H1 (cell line): Measurements from ENCODE around the gene MTIF2. TPM values are rescaled to one million over a fixed set of nuclear protein-coding genes. Genes with fewer than 3 reads are reported as not detected.

Experiments used
- CTCF ChIA-PET: fragments of 300-600 bp; sonication (Branson Sonifier 250); formaldehyde crosslinking; loops from one replicate; lab custom pipeline; 2021; ENCODE audit not compliant: partially characterized antibody; lab: Charles Lee
- POLR2A ChIA-PET: fragments of 300-600 bp; sonication (Branson Sonifier 250); formaldehyde crosslinking; loops from one replicate; lab custom pipeline; 2021; ENCODE audit warnings: inconsistent platforms; ENCODE audit not compliant: partially characterized antibody; lab: Charles Lee
- DNase-seq, 2 experiments: peaks; one replicate each; pipeline versions ENCODE4 v3.0.0 to v3.0.0-alpha.2; 2010 to 2022; ENCODE audit warnings: low spot score in 2 of 2, low read depth in 1 of 2, mixed read lengths in 1 of 2
- FAIRE-seq: peaks from 2 replicates; lab custom pipeline; 2011; peaks lifted over from hg19 to GRCh38; lab: Jason Lieb, UNC
- H2AFZ ChIP-seq: 2 replicates; pipeline ENCODE4 v1.8.1; 2012; ENCODE audit warnings: low read length, inconsistent platforms
- H2AK5ac ChIP-seq: 2 replicates; pipeline ENCODE4 v1.6.1; 2013; ENCODE audit warnings: low read depth, low read length
- H2BK120ac ChIP-seq: replicated peaks from 2 replicates; pipeline ENCODE3; 2013; ENCODE audit warnings: low read depth, low read length, inconsistent platforms
- H2BK12ac ChIP-seq: 2 replicates; pipeline ENCODE4 v1.6.1; 2013; ENCODE audit warnings: low read depth, low read length
- H2BK15ac ChIP-seq: 2 replicates; pipeline ENCODE4 v1.6.1; 2013; ENCODE audit warnings: low read length
- H2BK20ac ChIP-seq: 2 replicates; pipeline ENCODE4 v1.6.1; 2013; ENCODE audit warnings: low read length
- H2BK5ac ChIP-seq: 2 replicates; pipeline ENCODE4 v1.6.1; 2013; ENCODE audit warnings: low read depth, low read length
- H3K14ac ChIP-seq: 2 replicates; pipeline ENCODE4 v1.6.1; 2013; ENCODE audit warnings: inconsistent platforms; ENCODE audit not compliant: insufficient read length
- H3K18ac ChIP-seq: 2 replicates; pipeline ENCODE4 v1.6.1; 2013; ENCODE audit warnings: low read length; ENCODE audit errors: extremely low read depth
- H3K23ac ChIP-seq: 2 replicates; pipeline ENCODE4 v1.6.1; 2013; ENCODE audit warnings: inconsistent platforms; ENCODE audit not compliant: insufficient read length
- H3K23me2 ChIP-seq: 2 replicates; pipeline ENCODE4 v1.6.1; 2013; ENCODE audit warnings: low read depth, low read length
- H3K27ac ChIP-seq: 2 replicates; pipeline ENCODE4 v1.6.1; 2011; ENCODE audit warnings: low read depth, low read length, inconsistent platforms
- H3K27me3 ChIP-seq, 4 experiments: replicated peaks in 1 of 4; 1 replicate in 1 of 4; 2 replicates in 3 of 4; pipeline versions ENCODE4 v1.6.1 to v1.8.1; 2011 to 2013; ENCODE audit warnings: low read length in 3 of 4, mild to moderate bottlenecking in 3 of 4, inconsistent platforms in 2 of 4, mixed read lengths in 2 of 4, moderate library complexity in 1 of 4; ENCODE audit not compliant: control insufficient read depth in 3 of 4, insufficient read depth in 3 of 4; ENCODE audit errors: extremely low read depth in 1 of 4
- H3K36me3 ChIP-seq, 4 experiments: 2 replicates each; pipeline versions ENCODE4 v1.6.1 to v1.8.1; 2011 to 2013; ENCODE audit warnings: mild to moderate bottlenecking in 4 of 4, low read length in 3 of 4, moderate library complexity in 2 of 4, control low read depth in 1 of 4, inconsistent platforms in 1 of 4; ENCODE audit not compliant: insufficient read depth in 4 of 4, control insufficient read depth in 2 of 4
- H3K4ac ChIP-seq: replicated peaks from 2 replicates; pipeline ENCODE3; 2013; ENCODE audit warnings: low read length, low read depth, mixed read lengths, inconsistent platforms; ENCODE audit not compliant: insufficient read length
- H3K4me1 ChIP-seq, 4 experiments: replicated peaks in 1 of 4; 1 replicate in 1 of 4; 2 replicates in 3 of 4; pipeline versions ENCODE4 v1.6.1 to v1.8.1; 2011 to 2013; ENCODE audit warnings: low read length in 3 of 4, inconsistent platforms in 2 of 4, mixed read lengths in 1 of 4; ENCODE audit not compliant: insufficient read depth in 4 of 4, control insufficient read depth in 3 of 4
- H3K4me2 ChIP-seq, 2 experiments: 2 replicates each; pipeline versions ENCODE4 v1.6.1 to v1.8.1; 2011 to 2013; ENCODE audit warnings: low read depth in 2 of 2, low read length in 2 of 2, control low read depth in 1 of 2, inconsistent platforms in 1 of 2, mild to moderate bottlenecking in 1 of 2; ENCODE audit not compliant: insufficient read depth in 1 of 2
- H3K4me3 ChIP-seq, 4 experiments: fragments of 200-600, 300-600 bp in 1 of 4; sonication (generic), shearing (Covaris generic), sonication (Bioruptor Twin) in 1 of 4; 2 replicates each; pipeline versions ENCODE4 v1.5.1 to v1.8.1; 2011 to 2016; ENCODE audit warnings: low read length in 4 of 4, low read depth in 3 of 4, control low read depth in 2 of 4, inconsistent platforms in 2 of 4, mild to moderate bottlenecking in 2 of 4, mixed read lengths in 1 of 4, moderate library complexity in 1 of 4; ENCODE audit not compliant: insufficient read depth in 2 of 4; ENCODE audit errors: extremely low read depth in 1 of 4
- H3K56ac ChIP-seq: replicated peaks from 2 replicates; pipeline ENCODE3; 2013; ENCODE audit warnings: low read depth, mild to moderate bottlenecking, mixed read lengths, low read length, inconsistent platforms; ENCODE audit not compliant: insufficient read length
- H3K79me1 ChIP-seq: 2 replicates; pipeline ENCODE4 v1.6.1; 2013; ENCODE audit warnings: low read depth, low read length, control low read depth
- H3K79me2 ChIP-seq, 2 experiments: 2 replicates each; pipeline versions ENCODE4 v1.6.1 to v1.8.1; 2012 to 2013; ENCODE audit warnings: low read length in 2 of 2, mild to moderate bottlenecking in 2 of 2, inconsistent platforms in 1 of 2; ENCODE audit not compliant: insufficient read depth in 2 of 2, control insufficient read depth in 1 of 2
- H3K9ac ChIP-seq, 4 experiments: replicated peaks in 1 of 4; 1 replicate in 1 of 4; 2 replicates in 3 of 4; pipeline versions ENCODE4 v1.6.1 to v1.8.1; 2011 to 2013; ENCODE audit warnings: low read depth in 3 of 4, low read length in 3 of 4, control low read depth in 2 of 4, mild to moderate bottlenecking in 2 of 4, moderate library complexity in 2 of 4, inconsistent platforms in 1 of 4; ENCODE audit errors: extremely low read depth in 1 of 4
- H3K9me3 ChIP-seq, 2 experiments: 2 replicates each; pipeline versions ENCODE4 v1.6.1 to v1.8.1; 2012 to 2013; ENCODE audit warnings: mild to moderate bottlenecking in 2 of 2, moderate library complexity in 2 of 2, control low read depth in 1 of 2, inconsistent platforms in 1 of 2, low read depth in 1 of 2, low read length in 1 of 2, mixed read lengths in 1 of 2; ENCODE audit not compliant: insufficient read depth in 2 of 2
- H4K20me1 ChIP-seq, 2 experiments: replicated peaks in 1 of 2; 2 replicates each; pipeline versions ENCODE3 to v1.8.1; 2011 to 2013; ENCODE audit warnings: inconsistent platforms in 2 of 2, low read length in 2 of 2, mild to moderate bottlenecking in 1 of 2; ENCODE audit not compliant: insufficient read depth in 2 of 2, control insufficient read depth in 1 of 2
- H4K5ac ChIP-seq: 2 replicates; pipeline ENCODE4 v1.6.1; 2013; ENCODE audit warnings: low read length, low read depth, mixed read lengths, inconsistent platforms; ENCODE audit not compliant: insufficient read length
- H4K8ac ChIP-seq: 2 replicates; pipeline ENCODE4 v1.8.0; 2013; ENCODE audit warnings: mild to moderate bottlenecking, moderate library complexity, low read length, inconsistent platforms; ENCODE audit not compliant: insufficient read depth; ENCODE audit errors: extremely low read depth
- H4K91ac ChIP-seq: replicated peaks from 2 replicates; pipeline ENCODE3; 2013; ENCODE audit warnings: low read length, mixed read lengths, inconsistent platforms; ENCODE audit not compliant: insufficient read length
- CBX8 ChIP-seq: fragments of 300-800, 300-1000 bp; sonication (generic); IDR thresholded peaks from 2 replicates; pipeline ENCODE4 v1.7.1; 2016; ENCODE audit warnings: low read depth, low read length, borderline replicate concordance
- EZH2 ChIP-seq: fragments of 200-600 bp; sonication (generic); IDR thresholded peaks from 2 replicates; pipeline ENCODE4 v1.7.1; 2012; ENCODE audit warnings: low read depth, mild to moderate bottlenecking, moderate library complexity, low read length, inconsistent platforms; ENCODE audit not compliant: severe bottlenecking
- JUN ChIP-seq: IDR thresholded peaks from 2 replicates; pipeline ENCODE4 v1.6.1; 2011; ENCODE audit warnings: low read depth, mild to moderate bottlenecking, improper control_type of control experiment, low read length
- POLR2AphosphoS5 ChIP-seq: IDR thresholded peaks from 2 replicates; pipeline ENCODE4 v1.6.1; 2011; ENCODE audit warnings: low read depth, low read length
- SIN3A ChIP-seq, 2 experiments: IDR thresholded peaks in 1 of 2; conservative IDR thresholded peaks in 1 of 2; 2 replicates each; pipeline ENCODE4 v1.6.1; 2011 to 2012; ENCODE audit warnings: low read length in 2 of 2, improper control_type of control experiment in 1 of 2, low read depth in 1 of 2, mild to moderate bottlenecking in 1 of 2
- TCF12 ChIP-seq: IDR thresholded peaks from 2 replicates; pipeline ENCODE4 v1.6.1; 2011; ENCODE audit warnings: low read depth, mild to moderate bottlenecking, low read length
- WGBS, 2 experiments: shearing (Covaris generic) in 1 of 2; methylation state at CpG; one replicate each; pipeline versions ENCODE4 v1.1.6 to v1.1.7; 2013 to 2015; ENCODE audit warnings: low lambda C conversion rate in 2 of 2, mixed read lengths in 2 of 2, inconsistent platforms in 1 of 2, low coverage in 1 of 2, missing lambda C conversion rate in 1 of 2; ENCODE audit not compliant: insufficient replicate concordance in 2 of 2, insufficient coverage in 1 of 2, insufficient read length in 1 of 2; ENCODE audit errors: extremely low coverage in 1 of 2, missing lambda C conversion rate in 1 of 2; 5-methylcytosine and 5-hydroxymethylcytosine counted together
- polyA plus RNA-seq, 7 experiments: library from polyadenylated mRNA; depleted of rRNA in 3 of 7; stranded (reverse) in 5 of 7; unstranded in 2 of 7; fragments of >200 nt in 5 of 7; fragments of 200-250 nt in 2 of 7; gene quantifications; 1 replicate in 5 of 7; 2 replicates in 1 of 7; 4 replicates in 1 of 7; pipeline versions ENCODE4 v1.2.1 to v1.2.3, GENCODE V29; 2011 to 2013; ENCODE audit warnings: missing spikeins in 2 of 7, mixed read lengths in 2 of 7
- total RNA-seq: library from RNA; stranded (reverse); fragmentation: NEBNext Ultra II Directional; extraction: Animal tissue kit (Norgen Biotek cat#: 25700); gene quantifications from 2 replicates; pipeline ENCODE4 v1.2.1, GENCODE V29; 2021

MTIF2 gene
- total and polyA plus RNA-seq, 2 of the 8 experiments (the other 6 are each of a cell fraction or from before 2014, with no cell fraction given): 11.0 to 36.0 TPM

GRCh38 chr2:55301277-55301676 lies 32.2 kb upstream of the MTIF2 start:
- Histone ChIP-seq H3K27ac (no peak overlapping the region), H3K27me3 (no peaks in the 10 kb centered on the region), H3K79me2 (no peaks in the 10 kb centered on the region), H4K5ac (no peak overlapping the region), H2AK5ac (no peak overlapping the region), H3K4ac (no peak overlapping the region), H3K18ac (no peak overlapping the region), H2BK20ac (no peak overlapping the region), H3K23ac (no peak overlapping the region), H2AFZ (no peak overlapping the region), H4K20me1 (no peaks in the 10 kb centered on the region), H3K14ac (no peak overlapping the region), H2BK120ac (no peak overlapping the region), H4K8ac (no peak overlapping the region), H2BK5ac (no peak overlapping the region), H3K9ac (no peak overlapping the region), H4K91ac (no peak overlapping the region), H3K23me2 (no peaks in the 10 kb centered on the region), H3K56ac (no peak overlapping the region), H2BK15ac (no peak overlapping the region), H3K4me1 (no peaks in the 10 kb centered on the region), H3K4me3 (no peak overlapping the region), H3K36me3 (peaks cover 2 to 40% (median 8%) of the 10 kb centered on the region in 4 experiments; a peak in 6 of 8 replicates), H2BK12ac (no peak overlapping the region), H3K79me1 (no peaks in the 10 kb centered on the region), H3K4me2 (no peak overlapping the region), H3K9me3 (no peaks in the 10 kb centered on the region)
- ChIA-PET POLR2A (no interaction called here), CTCF (no interaction called here)
- FAIRE-seq (no peak), DNase-seq (no peak)
- no peak for TF ChIP-seq JUN
- no peak for TF ChIP-seq TCF12
- TF ChIP-seq EZH2: no peak
- no peak for TF ChIP-seq POLR2AphosphoS5
- TF ChIP-seq SIN3A (conservative IDR thresholded peaks at IDR 0.05 in 1 of 2, IDR thresholded peaks at IDR 0.05 in 1 of 2; ENCODE audit: low read depth in 1 of 2, low read length in 2 of 2): no peak
- TF ChIP-seq CBX8: no peak
- 93% methylated on average over 1 of the region's 1 CpG; no CpG with 5 or more reads in 1 of the 2 experiments for WGBS, 2 experiments
